Measurements from ENCODE around the gene TDRD10. TPM values are rescaled to one million over a fixed set of nuclear protein-coding genes. Genes with fewer than 3 reads are reported as not detected.

TDRD10 gene
- total and polyA plus RNA-seq, 2 donors (not counting 1 experiment from before 2014, with no cell fraction given): 0.06 TPM; not detected in 1

- DNase-seq (no peak), ATAC-seq (ENCODE audit: low read depth) (no peak)
- no peak overlapping the region for H2AFZ ChIP-seq (ENCODE audit: insufficient read depth, low read depth, low read length, poor library complexity, severe bottlenecking)
- peaks cover 20% of the 10 kb centered on the region for H3K79me2 ChIP-seq (ENCODE audit: control insufficient read depth, insufficient read depth, low read length)
- intact Hi-C loops (cut with micrococcal nuclease): loop anchor here (5.0 kb wide), 2 partner anchors 446 to 579 kb away; partner anchors contain the start of genes JTB and ZBTB7B
- 73% methylated on average over 2 of the region's 4 CpGs for WGBS (ENCODE audit: insufficient coverage)
- TF ChIP-seq EZH2 (IDR thresholded peaks at IDR 0.05; ENCODE audit: borderline replicate concordance, insufficient read depth, low read depth, low read length, poor library complexity, severe bottlenecking) (no peak), CTCF (IDR thresholded peaks at IDR 0.05) (no peak)
- ChIA-PET CTCF (interaction anchor here (0.5 to 4.1 kb wide), 3 partner anchors 11 to 607 kb away, joined by 4 to 17 read pairs (median 9); no protein-coding TSS in a partner anchor), POLR2A (no interaction called here)
- H4K20me1 ChIP-seq (ENCODE audit: control insufficient read depth, insufficient read depth, low read length, poor library complexity, severe bottlenecking): peaks cover 44% of the 10 kb centered on the region
- peak overlapping the region; percentile 87 for H3K4me2 ChIP-seq (replicated peaks; ENCODE audit: low read depth, low read length, poor library complexity, severe bottlenecking)
- Mint-ChIP-seq H3K9me3 (ENCODE audit: insufficient read depth) (no peaks in the 10 kb centered on the region), H3K4me3 (peak overlapping the region; percentile 37), H3K27ac (no peak overlapping the region), H3K4me1 (peaks cover 33% of the 10 kb centered on the region), H3K27me3 (no peaks in the 10 kb centered on the region)
- peaks cover 18 to 29% of the 10 kb centered on the region in 2 donors for H3K4me1 ChIP-seq (ENCODE audit: control insufficient read depth in 2 of 2, insufficient read depth in 2 of 2, low read length in 2 of 2)
- H3K27ac ChIP-seq (ENCODE audit: low read length in 2 of 2): peak overlapping the region in 1 of 2 donors; percentile 64
- H3K27me3 ChIP-seq (replicated peaks in 1 of 4; ENCODE audit: control extremely low read depth in 1 of 4, control insufficient read depth in 3 of 4, insufficient read depth in 4 of 4, low read length in 3 of 4): no peaks in the 10 kb centered on the region
- peak overlapping the region; percentile 79 for H3K9ac ChIP-seq (ENCODE audit: low read length)
- no peak overlapping the region for H3K4me3 ChIP-seq (ENCODE audit: control extremely low read depth in 1 of 5, extremely low read depth in 1 of 5, insufficient read depth in 1 of 5, low read depth in 2 of 5, low read length in 4 of 5)
- H3K9me3 ChIP-seq (ENCODE audit: control extremely low read depth in 1 of 3, control insufficient read depth in 2 of 3, insufficient read depth in 1 of 3, low read length in 2 of 3): peaks cover 0 to 3% (median 0%) of the 10 kb centered on the region in 3 donors
- H3K36me3 ChIP-seq (replicated peaks in 1 of 2; ENCODE audit: control extremely low read depth in 1 of 2, control insufficient read depth in 1 of 2, extremely low read depth in 1 of 2, insufficient read depth in 2 of 2, low read length in 1 of 2): peaks cover 3 to 48% of the 10 kb centered on the region in 2 experiments
Measured at GRCh38 chr1:154556422-154556821, 54.4 kb downstream of the TDRD10 start.

GRCh38 chr1:154557248-154557938, 55.4 kb downstream of the TDRD10 start:
- Mint-ChIP-seq H3K27ac (peak overlapping the region; percentile 92), H3K4me3 (peak overlapping the region; percentile 92), H3K4me1 (peaks cover 33% of the 10 kb centered on the region), H3K9me3 (ENCODE audit: insufficient read depth) (no peaks in the 10 kb centered on the region), H3K27me3 (no peaks in the 10 kb centered on the region)
- TF ChIP-seq EZH2 (IDR thresholded peaks at IDR 0.05; ENCODE audit: borderline replicate concordance, insufficient read depth, low read depth, low read length, poor library complexity, severe bottlenecking): no peak
- no peak for TF ChIP-seq CTCF (IDR thresholded peaks at IDR 0.05)
- H2AFZ ChIP-seq (ENCODE audit: insufficient read depth, low read depth, low read length, poor library complexity, severe bottlenecking): peak overlapping the region; percentile 62
- H3K27me3 ChIP-seq (replicated peaks in 1 of 4; ENCODE audit: control extremely low read depth in 1 of 4, control insufficient read depth in 3 of 4, insufficient read depth in 4 of 4, low read length in 3 of 4): no peaks in the 10 kb centered on the region
- peaks cover 40% of the 10 kb centered on the region for H4K20me1 ChIP-seq (ENCODE audit: control insufficient read depth, insufficient read depth, low read length, poor library complexity, severe bottlenecking)
- peaks cover 18 to 29% of the 10 kb centered on the region in 2 donors for H3K4me1 ChIP-seq (ENCODE audit: control insufficient read depth in 2 of 2, insufficient read depth in 2 of 2, low read length in 2 of 2)
- WGBS (ENCODE audit: insufficient coverage): 28% methylated on average over 5 of the region's 7 CpGs
- peaks cover 1 to 39% of the 10 kb centered on the region in 2 experiments for H3K36me3 ChIP-seq (replicated peaks in 1 of 2; ENCODE audit: control extremely low read depth in 1 of 2, control insufficient read depth in 1 of 2, extremely low read depth in 1 of 2, insufficient read depth in 2 of 2, low read length in 1 of 2)
- ATAC-seq (ENCODE audit: low read depth) (no peak), DNase-seq (no peak)
- CTCF ChIA-PET: interaction anchor here (2.1 to 4.1 kb wide), 2 partner anchors 12 to 77 kb away, joined by 9 to 17 read pairs; no protein-coding TSS in a partner anchor
- no peaks in the 10 kb centered on the region for H3K9me3 ChIP-seq (ENCODE audit: control extremely low read depth in 1 of 3, control insufficient read depth in 2 of 3, insufficient read depth in 1 of 3, low read length in 2 of 3)
- H3K4me2 ChIP-seq (replicated peaks; ENCODE audit: low read depth, low read length, poor library complexity, severe bottlenecking): peak overlapping the region; percentile 87
- H3K79me2 ChIP-seq (ENCODE audit: control insufficient read depth, insufficient read depth, low read length): peaks cover 20% of the 10 kb centered on the region
- peak overlapping the region; percentile 63 to 90 (median 81) for H3K4me3 ChIP-seq (ENCODE audit: control extremely low read depth in 1 of 5, extremely low read depth in 1 of 5, insufficient read depth in 1 of 5, low read depth in 2 of 5, low read length in 4 of 5)
- POLR2A ChIA-PET: no interaction called here
- peak overlapping the region; percentile 79 for H3K9ac ChIP-seq (ENCODE audit: low read length)
- intact Hi-C loops (cut with micrococcal nuclease): loop anchor here (5.0 kb wide), 2 partner anchors 445 to 580 kb away; partner anchors contain the start of genes JTB and ZBTB7B
- H3K27ac ChIP-seq (ENCODE audit: low read length in 2 of 2): peak overlapping the region; percentile 8 to 64

Measured in B cell (primary cell).